ENCODE data around the gene GNA12. TPM values are rescaled to one million over a fixed set of nuclear protein-coding genes. Genes with fewer than 3 reads are reported as not detected.

Gene GNA12
- total and polyA plus RNA-seq, 11 donors: 10.7 to 56.5 (median 34.9) TPM

DNA sequence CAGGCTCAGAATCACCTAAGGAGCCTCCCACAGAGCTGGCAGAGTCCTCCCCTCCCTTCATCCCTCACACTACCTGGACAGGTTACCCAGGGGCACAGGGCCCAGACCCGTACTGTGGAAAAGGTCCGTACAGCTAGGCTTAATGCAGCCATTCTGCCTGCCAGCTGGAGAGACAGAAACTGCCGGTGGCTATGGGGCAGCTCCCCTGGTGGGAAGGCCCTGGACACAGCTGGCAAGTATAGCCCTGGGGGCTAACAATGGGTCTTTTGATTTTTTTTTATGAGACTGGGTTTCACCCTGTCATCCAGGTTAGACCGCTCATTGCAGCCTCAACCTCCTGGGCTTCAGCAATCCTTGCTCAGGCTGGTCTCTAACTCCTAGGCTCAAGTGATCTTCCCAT lies 68.3 kb downstream of the GNA12 start:
- H3K36me3 ChIP-seq: peaks cover 0 to 14% (median 0%) of the 10 kb centered on the region in 9 donors
- no peaks in the 10 kb centered on the region for H3K27me3 ChIP-seq
- H3K4me3 ChIP-seq: no peak overlapping the region
- H3K27ac ChIP-seq: peak overlapping the region in 1 of 12 donors; percentile 77
- H3K4me1 ChIP-seq: peaks cover 0 to 25% (median 0%) of the 10 kb centered on the region in 12 donors
- ATAC-seq (no peak), DNase-seq (no peak)
- H3K9me3 ChIP-seq: no peaks in the 10 kb centered on the region
- intact Hi-C loops (cut with DNase I): no loop called here
- no peak for TF ChIP-seq POLR2A (IDR thresholded peaks at IDR 0.05)
- TF ChIP-seq, protein P1, sequence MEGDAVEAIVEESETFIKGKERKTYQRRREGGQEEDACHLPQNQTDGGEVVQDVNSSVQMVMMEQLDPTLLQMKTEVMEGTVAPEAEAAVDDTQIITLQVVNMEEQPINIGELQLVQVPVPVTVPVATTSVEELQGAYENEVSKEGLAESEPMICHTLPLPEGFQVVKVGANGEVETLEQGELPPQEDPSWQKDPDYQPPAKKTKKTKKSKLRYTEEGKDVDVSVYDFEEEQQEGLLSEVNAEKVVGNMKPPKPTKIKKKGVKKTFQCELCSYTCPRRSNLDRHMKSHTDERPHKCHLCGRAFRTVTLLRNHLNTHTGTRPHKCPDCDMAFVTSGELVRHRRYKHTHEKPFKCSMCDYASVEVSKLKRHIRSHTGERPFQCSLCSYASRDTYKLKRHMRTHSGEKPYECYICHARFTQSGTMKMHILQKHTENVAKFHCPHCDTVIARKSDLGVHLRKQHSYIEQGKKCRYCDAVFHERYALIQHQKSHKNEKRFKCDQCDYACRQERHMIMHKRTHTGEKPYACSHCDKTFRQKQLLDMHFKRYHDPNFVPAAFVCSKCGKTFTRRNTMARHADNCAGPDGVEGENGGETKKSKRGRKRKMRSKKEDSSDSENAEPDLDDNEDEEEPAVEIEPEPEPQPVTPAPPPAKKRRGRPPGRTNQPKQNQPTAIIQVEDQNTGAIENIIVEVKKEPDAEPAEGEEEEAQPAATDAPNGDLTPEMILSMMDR (IDR thresholded peaks at IDR 0.05): no peak
- 81 to 100% (median 97%) methylated on average over 4 of the region's 4 CpGs for WGBS, 4 donors

DNA sequence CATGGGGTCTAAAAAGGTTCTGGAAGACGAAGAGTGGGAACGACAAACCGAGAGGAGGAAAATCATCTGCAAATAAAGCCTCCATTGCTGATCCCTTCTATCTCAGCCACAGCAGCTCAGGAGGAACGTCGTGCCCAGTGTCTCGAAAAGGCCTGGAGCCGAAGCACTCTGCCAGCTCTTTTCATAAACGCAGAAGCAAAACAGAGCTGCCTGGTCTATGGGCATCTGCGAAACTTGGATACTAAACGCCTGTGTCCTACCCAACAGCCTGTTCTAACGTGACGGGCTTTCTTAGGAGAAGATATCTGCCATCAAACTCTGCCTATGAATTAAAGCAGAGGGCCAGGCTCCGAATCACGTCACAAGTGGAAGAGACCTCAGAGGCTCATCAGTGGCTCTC lies 68.7 kb downstream of the GNA12 start:
- WGBS, 4 donors: 87 to 93% (median 91%) methylated on average over 14 of the region's 14 CpGs
- intact Hi-C loops (cut with DNase I): no loop called here
- peaks cover 0 to 25% (median 0%) of the 10 kb centered on the region in 12 donors for H3K4me1 ChIP-seq
- no peak for TF ChIP-seq POLR2A (IDR thresholded peaks at IDR 0.05)
- TF ChIP-seq, protein P1 (IDR thresholded peaks at IDR 0.05): no peak
- H3K36me3 ChIP-seq: peaks cover 0 to 14% (median 0%) of the 10 kb centered on the region in 9 donors
- H3K27ac ChIP-seq: peak overlapping the region in 1 of 12 donors; percentile 77
- no peaks in the 10 kb centered on the region for H3K9me3 ChIP-seq
- no peak overlapping the region for H3K4me3 ChIP-seq
- ATAC-seq (no peak), DNase-seq (no peak)
- H3K27me3 ChIP-seq: no peaks in the 10 kb centered on the region

DNA sequence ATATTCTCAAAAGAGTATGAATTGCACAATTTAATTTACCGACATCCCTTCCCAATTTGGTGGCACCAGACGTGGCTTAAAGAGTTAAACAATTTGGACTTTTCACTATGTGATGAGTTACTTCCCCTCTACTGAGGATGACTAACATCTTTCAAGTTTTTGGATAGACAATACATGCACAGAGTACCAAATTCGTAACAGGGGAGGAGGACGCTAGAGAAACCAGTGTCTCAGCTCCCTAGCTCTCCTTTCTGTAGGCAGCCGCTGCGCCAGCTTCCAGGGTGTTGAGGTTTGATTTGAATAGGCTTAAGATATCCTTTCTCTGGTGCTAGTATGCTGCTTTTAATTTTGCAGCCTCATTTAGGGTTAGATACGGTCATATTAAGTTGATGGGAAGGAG lies 69.2 kb downstream of the GNA12 start:
- ATAC-seq: no peak
- WGBS, 4 donors: 93 to 96% (median 94%) methylated on average over 7 of the region's 7 CpGs
- no peaks in the 10 kb centered on the region for H3K9me3 ChIP-seq
- no peak overlapping the region for H3K4me3 ChIP-seq
- intact Hi-C loops (cut with DNase I): no loop called here
- peaks cover 0 to 25% (median 0%) of the 10 kb centered on the region in 12 donors for H3K4me1 ChIP-seq
- H3K27ac ChIP-seq: peak overlapping the region in 1 of 12 donors; percentile 77
- TF ChIP-seq, protein P1 (IDR thresholded peaks at IDR 0.05): no peak
- TF ChIP-seq POLR2A (IDR thresholded peaks at IDR 0.05): no peak
- H3K27me3 ChIP-seq: no peaks in the 10 kb centered on the region
- H3K36me3 ChIP-seq: peaks cover 0 to 14% (median 0%) of the 10 kb centered on the region in 9 donors
- DNase-seq: no peak

DNA sequence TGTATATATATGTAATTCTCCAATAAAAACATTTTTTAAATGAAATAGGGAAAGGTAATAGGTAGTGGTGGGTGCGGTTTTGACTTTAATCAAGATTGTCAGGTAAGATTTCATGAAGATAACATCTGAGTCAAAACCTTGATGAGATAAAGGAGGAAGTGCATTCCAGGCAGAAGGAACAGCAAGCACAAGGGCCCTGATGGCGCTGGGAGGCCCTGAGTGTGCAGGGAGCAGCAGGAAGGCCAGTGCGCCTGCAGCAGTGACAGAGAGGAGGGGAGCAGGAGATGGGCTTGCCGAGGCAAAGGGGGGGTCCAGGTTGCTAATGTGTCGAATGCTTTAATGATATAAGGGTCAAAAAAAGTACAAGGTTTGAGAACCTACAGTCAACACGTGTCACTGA lies 69.8 kb downstream of the GNA12 start:
- no peak for TF ChIP-seq POLR2A (IDR thresholded peaks at IDR 0.05)
- TF ChIP-seq, protein P1 (IDR thresholded peaks at IDR 0.05): no peak
- peaks cover 0 to 2% (median 0%) of the 10 kb centered on the region in 12 donors for H3K9me3 ChIP-seq
- no peaks in the 10 kb centered on the region for H3K27me3 ChIP-seq
- H3K27ac ChIP-seq: peak overlapping the region in 1 of 12 donors; percentile 77
- DNase-seq (no peak), ATAC-seq (no peak)
- peaks cover 0 to 25% (median 0%) of the 10 kb centered on the region in 12 donors for H3K4me1 ChIP-seq
- intact Hi-C loops (cut with DNase I): no loop called here
- peaks cover 0 to 14% (median 0%) of the 10 kb centered on the region in 9 donors for H3K36me3 ChIP-seq
- no peak overlapping the region for H3K4me3 ChIP-seq
- 83 to 89% (median 84%) methylated on average over 6 of the region's 6 CpGs for WGBS, 4 donors
